HepG2 (cell line): ENCODE measurements around the gene OGFR. TPM values are rescaled to one million over a fixed set of nuclear protein-coding genes. Genes with fewer than 3 reads are reported as not detected.
A peak's percentile ranks its signal among the peaks of the same experiment; 100 is the strongest.

Experiments
- AGO1 ChIP-seq: fragments of 200-400 bp; formaldehyde crosslinking; IDR thresholded peaks from 2 replicates; pipeline ENCODE4 v1.6.1; 2017; ENCODE audit warnings: mild to moderate bottlenecking, low read depth, low read length, moderate library complexity; ENCODE audit not compliant: poor library complexity, severe bottlenecking
- ARHGAP35 ChIP-seq: sonication (generic); formaldehyde crosslinking; IDR thresholded peaks from 2 replicates; pipeline ENCODE4 v1.9.0; 2022; ENCODE audit warnings: mild to moderate bottlenecking, inconsistent platforms, moderate library complexity, missing genetic modification reagents, borderline replicate concordance
- ATF7-NPFF ChIP-seq: sonication (generic); formaldehyde crosslinking; IDR thresholded peaks from 2 replicates; pipeline ENCODE4 v1.8.1; 2023; ENCODE audit warnings: mild to moderate bottlenecking, low read depth, missing genetic modification reagents, moderate library complexity
- CHCHD3 ChIP-seq: sonication (generic); formaldehyde crosslinking; IDR thresholded peaks from 2 replicates; pipeline ENCODE4 v1.8.0; 2022; ENCODE audit warnings: mild to moderate bottlenecking, missing genetic modification reagents, moderate library complexity
- KDM4B ChIP-seq: sonication (generic); formaldehyde crosslinking; IDR thresholded peaks from 2 replicates; pipeline ENCODE4 v1.4.0; 2020; ENCODE audit warnings: missing genetic modification reagents
- RBM39 ChIP-seq: fragments of 200-400 bp; formaldehyde crosslinking; IDR thresholded peaks from one replicate; pipeline ENCODE4 v1.6.1; 2018; ENCODE audit warnings: antibody characterized with exemption, mild to moderate bottlenecking, low read depth, low read length; ENCODE audit not compliant: poor library complexity, severe bottlenecking
- TRIM24 ChIP-seq: sonication (generic); formaldehyde crosslinking; IDR thresholded peaks from 2 replicates; pipeline ENCODE4 v1.8.0; 2022; ENCODE audit warnings: mild to moderate bottlenecking, missing genetic modification reagents
- WIZ ChIP-seq: sonication (generic); formaldehyde crosslinking; IDR thresholded peaks from 2 replicates; pipeline ENCODE4 v1.5.1; 2020; ENCODE audit warnings: mild to moderate bottlenecking, missing genetic modification reagents
- ZNF256 ChIP-seq: sonication (generic); formaldehyde crosslinking; conservative IDR thresholded peaks from 2 replicates; pipeline ENCODE4 v1.4.0; 2020; ENCODE audit warnings: missing genetic modification reagents
- ZNF335 ChIP-seq: sonication (generic); formaldehyde crosslinking; IDR thresholded peaks from 2 replicates; pipeline ENCODE4 v1.4.0; 2020; ENCODE audit warnings: missing genetic modification reagents
- ZNF629 ChIP-seq: sonication (generic); formaldehyde crosslinking; conservative IDR thresholded peaks from 2 replicates; pipeline ENCODE4 v1.5.0; 2020; ENCODE audit warnings: missing genetic modification reagents
- polyA plus RNA-seq, 8 experiments: library from polyadenylated mRNA; depleted of rRNA in 3 of 8; stranded (reverse) in 7 of 8; unstranded in 1 of 8; fragments of >200 nt; fragmentation: Illumina TruSeq in 4 of 8; extraction: Trizol in 4 of 8; gene quantifications; 2 replicates each; pipeline versions ENCODE4 v1.2.1 to v1.2.3, GENCODE V29; 2011 to 2016; ENCODE audit warnings: low read depth in 4 of 8, missing spikeins in 1 of 8, mixed read lengths in 1 of 8; ENCODE audit not compliant: insufficient read depth in 1 of 8
- total RNA-seq, 5 experiments: library from RNA; depleted of rRNA; stranded (reverse); fragments of >200 nt; fragmentation: Illumina TruSeq; extraction: Trizol; gene quantifications; 2 replicates each; pipeline ENCODE4 v1.2.3, GENCODE V29; 2016; ENCODE audit warnings: low read depth in 1 of 5
- TF ChIP-seq, protein P1 (sequence below): sonication (generic); formaldehyde crosslinking; IDR thresholded peaks from 2 replicates; pipeline ENCODE4 v1.8.0; 2022; ENCODE audit warnings: mild to moderate bottlenecking, missing genetic modification reagents
- TF ChIP-seq, protein P2 (sequence below): sonication (generic); formaldehyde crosslinking; IDR thresholded peaks from 2 replicates; pipeline ENCODE4 v1.8.0; 2022; ENCODE audit warnings: mild to moderate bottlenecking, missing genetic modification reagents, moderate library complexity
- TF ChIP-seq, protein P3 (sequence below): sonication (generic); formaldehyde crosslinking; IDR thresholded peaks from 2 replicates; pipeline ENCODE4 v1.4.0; 2020; ENCODE audit warnings: mild to moderate bottlenecking, missing genetic modification reagents
- TF ChIP-seq, protein P4 (sequence below): sonication (generic); formaldehyde crosslinking; IDR thresholded peaks from 2 replicates; pipeline ENCODE4 v1.4.0; 2020; ENCODE audit warnings: mild to moderate bottlenecking, low read depth, missing genetic modification reagents
- TF ChIP-seq, protein P5 (sequence below): sonication (generic); formaldehyde crosslinking; conservative IDR thresholded peaks from 2 replicates; pipeline ENCODE4 v1.8.1; 2023; ENCODE audit warnings: missing genetic modification reagents

The OGFR gene
- total and polyA plus RNA-seq, 2 of the 13 experiments (the other 11 are each of a cell fraction or from before 2014, with no cell fraction given) = 47.7 to 81.8 TPM

DNA sequence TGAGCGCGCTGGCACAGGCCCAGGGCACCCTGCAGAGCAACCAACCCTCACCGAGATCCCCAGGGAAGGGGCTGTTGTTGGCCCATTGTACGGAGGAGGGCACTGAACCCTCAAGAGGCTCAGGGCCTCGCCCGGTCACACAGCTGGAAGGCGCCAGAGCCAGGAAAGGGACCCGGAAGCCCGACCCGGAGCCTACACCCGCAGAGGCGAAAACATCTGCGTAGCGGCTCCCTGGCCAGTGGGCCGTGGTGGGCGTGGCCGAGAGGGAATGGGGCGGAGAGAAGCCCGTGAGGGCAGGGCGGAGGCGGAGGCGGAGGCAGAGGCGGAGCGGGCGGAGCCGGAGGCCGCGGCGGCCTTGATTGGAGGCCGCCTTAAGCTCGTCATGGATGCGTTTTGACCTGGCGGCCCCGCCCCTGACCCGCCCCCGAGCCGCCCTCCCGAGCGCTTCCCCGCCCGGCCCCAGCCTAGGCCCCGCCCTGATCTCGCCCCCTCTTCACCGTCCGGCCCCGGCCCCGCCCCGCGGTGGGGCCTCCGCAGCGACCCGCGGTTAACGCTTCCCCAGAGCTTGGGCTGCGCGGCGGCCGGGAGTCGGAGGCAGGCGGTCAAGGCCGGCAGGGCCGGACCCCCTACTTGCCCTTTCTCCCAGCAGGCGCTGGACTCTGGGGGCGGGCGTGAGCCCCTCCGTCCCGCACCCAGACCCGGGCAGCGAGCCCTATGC lies 10.5 kb upstream of the OGFR start (continued):
- TF ChIP-seq AGO1 (no peak), WIZ (CRISPR knock-in tag) (no peak; the same call in 1 of the 2 replicates), ZNF629 (CRISPR knock-in tag) (peak; percentile 97), TRIM24 (CRISPR knock-in tag) (no peak), ZNF256 (CRISPR knock-in tag) (no peak; the same call in 1 of the 2 replicates), RBM39 (peak; percentile 59), ATF7-NPFF (CRISPR knock-in tag) (no peak; the same call in 1 of the 2 replicates), KDM4B (CRISPR knock-in tag) (0 out of 2 replicates have a peak, but pooled peaks have one; percentile 67), ARHGAP35 (CRISPR knock-in tag) (peak; percentile 13), CHCHD3 (CRISPR knock-in tag) (0 out of 2 replicates have a peak, but pooled peaks have one; percentile 64), ZNF335 (CRISPR knock-in tag) (no peak)
- TF ChIP-seq, protein P1, sequence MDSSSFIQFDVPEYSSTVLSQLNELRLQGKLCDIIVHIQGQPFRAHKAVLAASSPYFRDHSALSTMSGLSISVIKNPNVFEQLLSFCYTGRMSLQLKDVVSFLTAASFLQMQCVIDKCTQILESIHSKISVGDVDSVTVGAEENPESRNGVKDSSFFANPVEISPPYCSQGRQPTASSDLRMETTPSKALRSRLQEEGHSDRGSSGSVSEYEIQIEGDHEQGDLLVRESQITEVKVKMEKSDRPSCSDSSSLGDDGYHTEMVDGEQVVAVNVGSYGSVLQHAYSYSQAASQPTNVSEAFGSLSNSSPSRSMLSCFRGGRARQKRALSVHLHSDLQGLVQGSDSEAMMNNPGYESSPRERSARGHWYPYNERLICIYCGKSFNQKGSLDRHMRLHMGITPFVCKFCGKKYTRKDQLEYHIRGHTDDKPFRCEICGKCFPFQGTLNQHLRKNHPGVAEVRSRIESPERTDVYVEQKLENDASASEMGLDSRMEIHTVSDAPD (CRISPR knock-in tag) = no peak
- TF ChIP-seq, protein P2, sequence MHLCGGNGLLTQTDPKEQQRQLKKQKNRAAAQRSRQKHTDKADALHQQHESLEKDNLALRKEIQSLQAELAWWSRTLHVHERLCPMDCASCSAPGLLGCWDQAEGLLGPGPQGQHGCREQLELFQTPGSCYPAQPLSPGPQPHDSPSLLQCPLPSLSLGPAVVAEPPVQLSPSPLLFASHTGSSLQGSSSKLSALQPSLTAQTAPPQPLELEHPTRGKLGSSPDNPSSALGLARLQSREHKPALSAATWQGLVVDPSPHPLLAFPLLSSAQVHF (CRISPR knock-in tag) = peak; percentile 53; the same call in 1 of the 2 replicates
- TF ChIP-seq, protein P3, sequence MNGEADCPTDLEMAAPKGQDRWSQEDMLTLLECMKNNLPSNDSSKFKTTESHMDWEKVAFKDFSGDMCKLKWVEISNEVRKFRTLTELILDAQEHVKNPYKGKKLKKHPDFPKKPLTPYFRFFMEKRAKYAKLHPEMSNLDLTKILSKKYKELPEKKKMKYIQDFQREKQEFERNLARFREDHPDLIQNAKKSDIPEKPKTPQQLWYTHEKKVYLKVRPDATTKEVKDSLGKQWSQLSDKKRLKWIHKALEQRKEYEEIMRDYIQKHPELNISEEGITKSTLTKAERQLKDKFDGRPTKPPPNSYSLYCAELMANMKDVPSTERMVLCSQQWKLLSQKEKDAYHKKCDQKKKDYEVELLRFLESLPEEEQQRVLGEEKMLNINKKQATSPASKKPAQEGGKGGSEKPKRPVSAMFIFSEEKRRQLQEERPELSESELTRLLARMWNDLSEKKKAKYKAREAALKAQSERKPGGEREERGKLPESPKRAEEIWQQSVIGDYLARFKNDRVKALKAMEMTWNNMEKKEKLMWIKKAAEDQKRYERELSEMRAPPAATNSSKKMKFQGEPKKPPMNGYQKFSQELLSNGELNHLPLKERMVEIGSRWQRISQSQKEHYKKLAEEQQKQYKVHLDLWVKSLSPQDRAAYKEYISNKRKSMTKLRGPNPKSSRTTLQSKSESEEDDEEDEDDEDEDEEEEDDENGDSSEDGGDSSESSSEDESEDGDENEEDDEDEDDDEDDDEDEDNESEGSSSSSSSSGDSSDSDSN (CRISPR knock-in tag) = peak; percentile 41
- TF ChIP-seq, protein P4, sequence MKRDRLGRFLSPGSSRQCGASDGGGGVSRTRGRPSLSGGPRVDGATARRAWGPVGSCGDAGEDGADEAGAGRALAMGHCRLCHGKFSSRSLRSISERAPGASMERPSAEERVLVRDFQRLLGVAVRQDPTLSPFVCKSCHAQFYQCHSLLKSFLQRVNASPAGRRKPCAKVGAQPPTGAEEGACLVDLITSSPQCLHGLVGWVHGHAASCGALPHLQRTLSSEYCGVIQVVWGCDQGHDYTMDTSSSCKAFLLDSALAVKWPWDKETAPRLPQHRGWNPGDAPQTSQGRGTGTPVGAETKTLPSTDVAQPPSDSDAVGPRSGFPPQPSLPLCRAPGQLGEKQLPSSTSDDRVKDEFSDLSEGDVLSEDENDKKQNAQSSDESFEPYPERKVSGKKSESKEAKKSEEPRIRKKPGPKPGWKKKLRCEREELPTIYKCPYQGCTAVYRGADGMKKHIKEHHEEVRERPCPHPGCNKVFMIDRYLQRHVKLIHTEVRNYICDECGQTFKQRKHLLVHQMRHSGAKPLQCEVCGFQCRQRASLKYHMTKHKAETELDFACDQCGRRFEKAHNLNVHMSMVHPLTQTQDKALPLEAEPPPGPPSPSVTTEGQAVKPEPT = 0 out of 2 replicates have a peak, but pooled peaks have one; percentile 79
- TF ChIP-seq, protein P5, sequence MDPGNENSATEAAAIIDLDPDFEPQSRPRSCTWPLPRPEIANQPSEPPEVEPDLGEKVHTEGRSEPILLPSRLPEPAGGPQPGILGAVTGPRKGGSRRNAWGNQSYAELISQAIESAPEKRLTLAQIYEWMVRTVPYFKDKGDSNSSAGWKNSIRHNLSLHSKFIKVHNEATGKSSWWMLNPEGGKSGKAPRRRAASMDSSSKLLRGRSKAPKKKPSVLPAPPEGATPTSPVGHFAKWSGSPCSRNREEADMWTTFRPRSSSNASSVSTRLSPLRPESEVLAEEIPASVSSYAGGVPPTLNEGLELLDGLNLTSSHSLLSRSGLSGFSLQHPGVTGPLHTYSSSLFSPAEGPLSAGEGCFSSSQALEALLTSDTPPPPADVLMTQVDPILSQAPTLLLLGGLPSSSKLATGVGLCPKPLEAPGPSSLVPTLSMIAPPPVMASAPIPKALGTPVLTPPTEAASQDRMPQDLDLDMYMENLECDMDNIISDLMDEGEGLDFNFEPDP = 0 out of 2 replicates have a peak, but pooled peaks have one; percentile 55
